Activated naive CD4-positive, alpha-beta T cell treated with anti-CD3 and anti-CD28 coated beads, Interleukin-2, amount 50 U/mL, for 24 hours (primary cell): ENCODE results near the gene CACNA1E.

Experiments used
- H3K27ac Mint-ChIP-seq: one replicate; pipeline ENCODE4 v1.8.0; 2021; ENCODE audit warnings: mild to moderate bottlenecking, mixed read lengths
- H3K27me3 Mint-ChIP-seq: one replicate; pipeline ENCODE4 v1.8.0; 2021; ENCODE audit warnings: mixed read lengths
- H3K36me3 Mint-ChIP-seq: one replicate; pipeline ENCODE4 v1.8.0; 2021; ENCODE audit warnings: mixed read lengths
- H3K4me1 Mint-ChIP-seq: one replicate; pipeline ENCODE4 v1.8.0; 2021; ENCODE audit warnings: mixed read lengths
- H3K4me3 Mint-ChIP-seq: one replicate; pipeline ENCODE4 v1.8.0; 2021; ENCODE audit warnings: mild to moderate bottlenecking, mixed read lengths
- H3K9me3 Mint-ChIP-seq: one replicate; pipeline ENCODE4 v1.8.0; 2021; ENCODE audit warnings: mixed read lengths

CACNA1E gene

DNA sequence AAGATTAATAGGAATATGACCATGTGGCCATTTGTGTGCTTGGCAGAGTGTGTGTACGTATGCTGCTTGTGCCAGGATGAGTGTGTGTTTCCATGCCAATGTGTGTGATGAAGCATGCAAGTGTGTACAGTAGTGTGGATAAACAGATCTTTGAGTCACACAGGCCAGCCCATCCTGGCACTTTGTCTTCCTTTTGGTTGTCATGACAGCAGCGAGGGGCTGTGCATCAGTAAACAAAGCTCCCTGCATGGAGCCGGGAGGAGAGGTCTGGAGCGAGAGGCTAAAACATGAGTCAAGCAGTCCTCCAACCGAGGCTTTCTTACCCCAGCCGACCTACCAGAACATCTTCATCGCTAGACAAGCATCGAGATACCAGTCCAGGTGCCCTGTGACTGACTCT, 221.2 kb downstream of the CACNA1E start:
- Mint-ChIP-seq H3K27me3 (peaks cover 4% of the 10 kb centered on the region), H3K27ac (no peak overlapping the region), H3K36me3 (no peaks in the 10 kb centered on the region), H3K4me1 (no peaks in the 10 kb centered on the region), H3K4me3 (no peak overlapping the region), H3K9me3 (no peaks in the 10 kb centered on the region)

DNA sequence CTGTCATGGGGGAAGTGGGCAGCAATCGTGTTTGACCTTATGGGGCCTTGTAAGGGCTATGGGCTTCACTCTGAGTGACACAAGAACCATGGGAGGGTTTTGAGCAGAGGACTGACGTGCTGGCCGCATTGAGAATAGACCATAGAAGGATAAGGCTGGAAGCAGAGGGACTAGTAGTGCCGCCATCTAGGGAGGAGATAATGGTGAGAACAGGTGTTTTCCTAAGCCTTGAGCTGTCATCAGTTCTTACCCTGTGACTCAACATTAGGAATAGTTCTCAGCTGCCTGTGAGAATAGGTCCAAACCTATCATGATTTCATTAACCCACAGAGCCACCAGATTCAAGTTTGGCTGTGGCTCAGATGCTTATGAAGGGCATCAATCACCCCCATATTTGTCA, 228.5 kb downstream of the CACNA1E start:
- no peak overlapping the region for H3K27ac Mint-ChIP-seq
- no peaks in the 10 kb centered on the region for H3K4me1 Mint-ChIP-seq
- H3K27me3 Mint-ChIP-seq = peaks cover 4% of the 10 kb centered on the region
- H3K4me3 Mint-ChIP-seq = no peak overlapping the region
- no peaks in the 10 kb centered on the region for H3K9me3 Mint-ChIP-seq
- H3K36me3 Mint-ChIP-seq = no peaks in the 10 kb centered on the region

- H3K36me3 Mint-ChIP-seq = no peaks in the 10 kb centered on the region
- no peaks in the 10 kb centered on the region for H3K4me1 Mint-ChIP-seq
- H3K9me3 Mint-ChIP-seq = no peaks in the 10 kb centered on the region
- H3K27me3 Mint-ChIP-seq = peaks cover 4% of the 10 kb centered on the region
- no peak overlapping the region for H3K27ac Mint-ChIP-seq
- H3K4me3 Mint-ChIP-seq = no peak overlapping the region
Observed at GRCh38 chr1:181712711-181713110, 229.4 kb downstream of the CACNA1E start.

GRCh38 chr1:181714428-181714827, 231.1 kb downstream of the CACNA1E start:
- Mint-ChIP-seq H3K36me3 (no peaks in the 10 kb centered on the region), H3K4me3 (no peak overlapping the region), H3K4me1 (no peaks in the 10 kb centered on the region), H3K27ac (no peak overlapping the region), H3K9me3 (no peaks in the 10 kb centered on the region), H3K27me3 (peaks cover 2% of the 10 kb centered on the region)

- H3K4me1 Mint-ChIP-seq = no peaks in the 10 kb centered on the region
- no peak overlapping the region for H3K4me3 Mint-ChIP-seq
- H3K27me3 Mint-ChIP-seq = peaks cover 3% of the 10 kb centered on the region
- no peaks in the 10 kb centered on the region for H3K36me3 Mint-ChIP-seq
- H3K9me3 Mint-ChIP-seq = no peaks in the 10 kb centered on the region
- H3K27ac Mint-ChIP-seq = no peak overlapping the region
Observed at GRCh38 chr1:181718034-181718433, 234.7 kb downstream of the CACNA1E start.

- peaks cover 10% of the 10 kb centered on the region for H3K27me3 Mint-ChIP-seq
- no peak overlapping the region for H3K27ac Mint-ChIP-seq
- H3K9me3 Mint-ChIP-seq = no peaks in the 10 kb centered on the region
- H3K4me3 Mint-ChIP-seq = no peak overlapping the region
- no peaks in the 10 kb centered on the region for H3K36me3 Mint-ChIP-seq
- H3K4me1 Mint-ChIP-seq = no peaks in the 10 kb centered on the region
Observed at GRCh38 chr1:181726320-181727012, 243.1 kb downstream of the CACNA1E start.

DNA sequence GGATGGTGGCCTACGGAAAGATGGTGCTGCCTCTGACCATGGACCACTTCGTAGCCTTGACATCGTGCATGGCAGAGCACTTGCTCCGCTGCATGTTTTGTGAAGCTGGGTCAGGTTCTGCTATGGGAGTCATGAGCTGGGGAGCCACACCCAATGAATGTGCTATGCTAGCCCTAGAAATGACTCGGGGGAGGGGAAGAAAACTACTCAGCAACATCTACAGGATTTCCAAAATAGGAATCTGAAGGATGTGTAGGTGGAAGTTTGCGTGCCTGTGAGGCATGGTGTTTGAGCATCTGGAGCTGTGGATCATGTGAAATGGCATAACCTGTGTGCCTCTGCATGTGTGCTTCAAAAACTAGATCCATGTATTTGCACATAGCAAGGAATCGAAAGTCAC, 247.3 kb downstream of the CACNA1E start:
- Mint-ChIP-seq H3K4me1 (no peaks in the 10 kb centered on the region), H3K27me3 (peaks cover 5% of the 10 kb centered on the region), H3K9me3 (no peaks in the 10 kb centered on the region), H3K36me3 (no peaks in the 10 kb centered on the region), H3K27ac (no peak overlapping the region), H3K4me3 (no peak overlapping the region)

DNA sequence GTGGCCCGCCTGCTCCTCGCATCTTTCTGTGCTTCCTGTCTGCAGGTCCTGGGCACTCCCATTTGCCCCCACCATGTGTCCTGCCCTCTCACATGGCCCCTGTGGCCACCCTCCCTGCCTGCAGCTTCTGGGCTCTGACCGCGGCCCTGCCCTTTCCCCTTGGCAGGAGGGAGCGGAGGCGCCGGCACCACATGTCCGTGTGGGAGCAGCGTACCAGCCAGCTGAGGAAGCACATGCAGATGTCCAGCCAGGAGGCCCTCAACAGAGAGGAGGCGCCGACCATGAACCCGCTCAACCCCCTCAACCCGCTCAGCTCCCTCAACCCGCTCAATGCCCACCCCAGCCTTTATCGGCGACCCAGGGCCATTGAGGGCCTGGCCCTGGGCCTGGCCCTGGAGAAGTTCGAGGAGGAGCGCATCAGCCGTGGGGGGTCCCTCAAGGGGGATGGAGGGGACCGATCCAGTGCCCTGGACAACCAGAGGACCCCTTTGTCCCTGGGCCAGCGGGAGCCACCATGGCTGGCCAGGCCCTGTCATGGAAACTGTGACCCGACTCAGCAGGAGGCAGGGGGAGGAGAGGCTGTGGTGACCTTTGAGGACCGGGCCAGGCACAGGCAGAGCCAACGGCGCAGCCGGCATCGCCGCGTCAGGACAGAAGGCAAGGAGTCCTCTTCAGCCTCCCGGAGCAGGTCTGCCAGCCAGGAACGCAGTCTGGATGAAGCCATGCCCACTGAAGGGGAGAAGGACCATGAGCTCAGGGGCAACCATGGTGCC, 249.1 kb downstream of the CACNA1E start:
- Mint-ChIP-seq H3K27ac (no peak overlapping the region), H3K4me3 (no peak overlapping the region), H3K9me3 (no peaks in the 10 kb centered on the region), H3K27me3 (peaks cover under 1% of the 10 kb centered on the region), H3K36me3 (no peaks in the 10 kb centered on the region), H3K4me1 (no peaks in the 10 kb centered on the region)

DNA sequence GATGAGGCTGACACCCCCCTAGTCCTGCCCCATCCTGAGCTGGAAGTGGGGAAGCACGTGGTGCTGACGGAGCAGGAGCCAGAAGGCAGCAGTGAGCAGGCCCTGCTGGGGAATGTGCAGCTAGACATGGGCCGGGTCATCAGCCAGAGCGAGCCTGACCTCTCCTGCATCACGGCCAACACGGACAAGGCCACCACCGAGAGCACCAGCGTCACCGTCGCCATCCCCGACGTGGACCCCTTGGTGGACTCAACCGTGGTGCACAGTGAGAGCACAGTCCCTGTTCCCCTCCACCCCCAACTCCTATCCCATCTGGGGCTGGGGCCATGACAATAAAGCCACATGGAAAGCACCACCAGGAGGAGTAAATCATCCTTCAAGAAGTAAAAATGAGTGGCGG, 250.2 kb downstream of the CACNA1E start:
- Mint-ChIP-seq H3K27me3 (no peaks in the 10 kb centered on the region), H3K27ac (no peak overlapping the region), H3K9me3 (no peaks in the 10 kb centered on the region), H3K36me3 (no peaks in the 10 kb centered on the region), H3K4me3 (no peak overlapping the region), H3K4me1 (no peaks in the 10 kb centered on the region)

DNA sequence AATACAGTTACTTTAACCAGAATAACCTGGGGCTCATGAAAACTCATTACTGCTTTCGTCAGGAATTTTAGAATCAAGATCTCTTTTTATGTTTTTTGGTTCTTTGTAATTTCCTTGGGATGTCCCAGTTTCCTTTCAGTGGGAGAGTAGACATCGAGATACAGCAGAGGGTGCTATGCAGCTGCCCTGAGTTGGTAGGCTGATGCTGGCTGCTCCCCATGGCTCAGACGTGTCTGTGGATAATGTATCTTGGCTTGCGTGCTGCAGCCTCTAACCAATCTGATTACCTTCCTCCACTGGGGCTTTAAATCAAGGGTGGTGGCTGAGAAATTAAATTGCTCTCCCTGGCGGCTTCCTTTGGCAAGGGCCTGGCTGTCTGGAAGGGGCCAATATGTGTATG, 253.7 kb downstream of the CACNA1E start:
- no peaks in the 10 kb centered on the region for H3K4me1 Mint-ChIP-seq
- H3K4me3 Mint-ChIP-seq = no peak overlapping the region
- no peaks in the 10 kb centered on the region for H3K36me3 Mint-ChIP-seq
- no peaks in the 10 kb centered on the region for H3K27me3 Mint-ChIP-seq
- no peak overlapping the region for H3K27ac Mint-ChIP-seq
- no peaks in the 10 kb centered on the region for H3K9me3 Mint-ChIP-seq

DNA sequence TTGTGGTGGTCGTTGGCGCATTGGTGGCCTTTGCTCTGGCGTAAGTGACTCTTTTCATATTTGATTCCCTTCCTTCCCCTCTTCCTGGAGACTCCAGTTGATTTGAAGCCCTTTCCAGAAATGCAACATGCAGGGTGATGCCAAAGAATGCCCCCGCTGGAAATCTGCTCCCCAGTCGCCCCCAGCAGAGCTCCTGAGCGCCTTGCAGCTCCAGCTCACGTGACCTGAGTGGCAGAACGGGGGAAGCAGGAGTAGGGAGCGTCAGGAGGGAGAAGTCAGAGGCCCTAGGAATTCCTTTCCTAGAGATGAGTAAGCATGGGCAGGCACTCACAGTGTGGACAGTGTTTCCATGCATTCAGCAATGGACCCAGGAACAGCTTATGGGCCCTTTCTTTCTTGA, 255.9 kb downstream of the CACNA1E start:
- Mint-ChIP-seq H3K4me3 (no peak overlapping the region), H3K4me1 (no peaks in the 10 kb centered on the region), H3K36me3 (no peaks in the 10 kb centered on the region), H3K27me3 (no peaks in the 10 kb centered on the region), H3K27ac (no peak overlapping the region), H3K9me3 (no peaks in the 10 kb centered on the region)

DNA sequence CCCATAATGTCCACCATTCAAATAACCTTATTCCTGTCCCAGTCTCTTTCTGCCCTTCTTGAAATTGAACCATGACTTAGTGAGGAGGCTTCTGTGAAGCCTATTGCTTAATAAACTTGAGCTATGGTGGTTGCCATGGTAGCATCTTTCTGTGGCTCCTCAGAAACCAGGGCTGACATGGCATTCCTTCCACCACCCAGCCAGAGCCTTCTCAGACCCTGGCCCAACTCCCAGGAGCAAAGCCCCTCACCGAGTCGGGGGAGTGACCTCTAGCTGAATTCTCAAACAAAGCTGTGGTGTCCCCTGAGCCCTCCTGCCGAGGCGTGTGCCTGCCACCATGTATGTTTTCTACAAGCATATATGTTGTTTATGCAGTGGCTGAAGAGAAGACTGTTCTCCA, 259.1 kb downstream of the CACNA1E start:
- Mint-ChIP-seq H3K4me1 (no peaks in the 10 kb centered on the region), H3K27ac (no peak overlapping the region), H3K4me3 (no peak overlapping the region), H3K27me3 (no peaks in the 10 kb centered on the region), H3K9me3 (no peaks in the 10 kb centered on the region), H3K36me3 (no peaks in the 10 kb centered on the region)

GRCh38 chr1:181743878-181744312, 260.6 kb downstream of the CACNA1E start:
- no peak overlapping the region for H3K4me3 Mint-ChIP-seq
- H3K36me3 Mint-ChIP-seq = no peaks in the 10 kb centered on the region
- H3K4me1 Mint-ChIP-seq = no peaks in the 10 kb centered on the region
- H3K27me3 Mint-ChIP-seq = no peaks in the 10 kb centered on the region
- H3K27ac Mint-ChIP-seq = no peak overlapping the region
- no peaks in the 10 kb centered on the region for H3K9me3 Mint-ChIP-seq

DNA sequence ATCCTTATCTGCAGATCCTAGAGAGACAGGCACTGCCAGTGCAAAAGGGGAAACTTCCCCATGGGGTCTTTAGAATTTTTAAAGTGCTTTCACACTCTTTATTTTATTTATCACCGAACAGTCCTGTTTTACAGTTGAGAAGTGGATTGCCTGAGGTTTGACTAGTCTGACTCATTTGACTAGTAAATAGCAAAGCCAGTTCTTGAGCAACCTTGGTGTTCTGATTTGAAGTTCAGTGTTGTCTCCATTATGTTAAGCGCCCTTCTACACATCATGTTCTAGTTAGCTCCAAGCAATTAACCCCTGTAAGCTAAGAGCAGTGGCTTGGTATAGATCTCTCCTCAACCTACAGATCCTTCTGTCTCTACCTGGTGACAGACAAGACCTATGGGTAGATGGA, 262.9 kb downstream of the CACNA1E start:
- no peak overlapping the region for H3K27ac Mint-ChIP-seq
- no peaks in the 10 kb centered on the region for H3K36me3 Mint-ChIP-seq
- H3K4me3 Mint-ChIP-seq = no peak overlapping the region
- no peaks in the 10 kb centered on the region for H3K4me1 Mint-ChIP-seq
- H3K27me3 Mint-ChIP-seq = no peaks in the 10 kb centered on the region
- no peaks in the 10 kb centered on the region for H3K9me3 Mint-ChIP-seq

GRCh38 chr1:181748013-181748412, 264.7 kb downstream of the CACNA1E start:
- Mint-ChIP-seq H3K27me3 (no peaks in the 10 kb centered on the region), H3K9me3 (no peaks in the 10 kb centered on the region), H3K4me3 (no peak overlapping the region), H3K27ac (no peak overlapping the region), H3K4me1 (no peaks in the 10 kb centered on the region), H3K36me3 (no peaks in the 10 kb centered on the region)

GRCh38 chr1:181754103-181754502, 270.8 kb downstream of the CACNA1E start:
- no peaks in the 10 kb centered on the region for H3K4me1 Mint-ChIP-seq
- no peak overlapping the region for H3K27ac Mint-ChIP-seq
- H3K36me3 Mint-ChIP-seq = no peaks in the 10 kb centered on the region
- peaks cover 4% of the 10 kb centered on the region for H3K27me3 Mint-ChIP-seq
- no peak overlapping the region for H3K4me3 Mint-ChIP-seq
- no peaks in the 10 kb centered on the region for H3K9me3 Mint-ChIP-seq
